K562 (cell line): ENCODE measurements around the gene CALHM3. TPM values are rescaled to one million over a fixed set of nuclear protein-coding genes. Genes with fewer than 3 reads are reported as not detected.
A peak's percentile ranks its signal among the peaks of the same experiment; 100 is the strongest.

Experiments
- ARHGAP35 ChIP-seq: fragments of 450-650 bp; IDR thresholded peaks from 2 replicates; pipeline ENCODE4 v1.6.1; 2018; ENCODE audit not compliant: partially characterized antibody
- ATF7 ChIP-seq: fragments of 450-650 bp; IDR thresholded peaks from 2 replicates; pipeline ENCODE4 v1.7.1; 2014; ENCODE audit warnings: mild to moderate bottlenecking, moderate library complexity
- FOSL1 ChIP-seq: fragments of 200-800 bp; sonication (Bioruptor generic); conservative IDR thresholded peaks from 2 replicates; pipeline ENCODE4 v1.6.1; 2016; ENCODE audit warnings: missing genetic modification characterization, missing compliant biosample characterization
- KLF10 ChIP-seq: fragments of 250-450 bp; sonication (Bioruptor Pico); IDR thresholded peaks from 2 replicates; pipeline ENCODE4 v1.6.1; 2021; ENCODE audit warnings: matching md5 sums
- LCOR ChIP-seq: sonication (generic); formaldehyde crosslinking; IDR thresholded peaks from 2 replicates; pipeline ENCODE4 v1.8.0; 2022; ENCODE audit warnings: mild to moderate bottlenecking, missing genetic modification reagents
- NFRKB ChIP-seq: fragments of 450-650 bp; IDR thresholded peaks from 2 replicates; pipeline ENCODE4 v1.6.1; 2016; ENCODE audit warnings: low read depth
- RFX7 ChIP-seq: fragments of 250-450 bp; sonication (Bioruptor Pico); IDR thresholded peaks from 2 replicates; pipeline ENCODE4 v1.5.1; 2021; ENCODE audit warnings: mild to moderate bottlenecking
- SMARCE1 ChIP-seq: fragments of 450-650 bp; IDR thresholded peaks from 2 replicates; pipeline ENCODE4 v1.7.1; 2016; ENCODE audit warnings: mild to moderate bottlenecking
- STAT5B ChIP-seq: fragments of 250-450 bp; sonication (Bioruptor Pico); IDR thresholded peaks from 2 replicates; pipeline ENCODE4 v1.8.0; 2021; ENCODE audit warnings: mild to moderate bottlenecking, inconsistent platforms
- ZBTB2 ChIP-seq: fragments of 450-650 bp; IDR thresholded peaks from 2 replicates; pipeline ENCODE4 v1.6.1; 2016; ENCODE audit warnings: antibody characterized with exemption
- ZBTB33 ChIP-seq: sonication (generic); formaldehyde crosslinking; IDR thresholded peaks from 2 replicates; pipeline ENCODE4 v1.8.1; 2023; ENCODE audit warnings: mild to moderate bottlenecking, missing genetic modification reagents
- ZBTB34 ChIP-seq: fragments of 250-450 bp; sonication (Bioruptor Pico); IDR thresholded peaks from 2 replicates; pipeline ENCODE4 v1.8.0; 2021; ENCODE audit warnings: mild to moderate bottlenecking, moderate library complexity
- ZFX ChIP-seq: sonication (generic); formaldehyde crosslinking; IDR thresholded peaks from 2 replicates; pipeline ENCODE4 v1.8.0; 2022; ENCODE audit warnings: mild to moderate bottlenecking, missing genetic modification reagents, moderate library complexity
- polyA plus RNA-seq, 8 experiments: library from polyadenylated mRNA; depleted of rRNA in 4 of 8; stranded (reverse) in 5 of 8; unstranded in 3 of 8; fragments of >200 nt; fragmentation: Nextera tagmentation in 2 of 8; fragmentation: Illumina TruSeq in 1 of 8; extraction: Ambion mirVana in 2 of 8; extraction: Trizol in 1 of 8; gene quantifications; 2 replicates each; pipeline versions ENCODE4 v1.2.1 to v1.2.3, GENCODE V29; 2011 to 2014; ENCODE audit warnings: inconsistent platforms in 1 of 8, missing spikeins in 1 of 8
- total RNA-seq, 7 experiments: library from RNA; depleted of rRNA in 6 of 7; stranded (reverse); fragments of >200 nt in 6 of 7; fragmentation: Illumina TruSeq in 2 of 7; extraction: Trizol in 2 of 7; gene quantifications; 2 replicates each; pipeline versions ENCODE4 v1.2.1 to v1.2.3, GENCODE V29; 2011 to 2021; ENCODE audit warnings: low replicate concordance in 1 of 7
- TF ChIP-seq, protein P1 (sequence below): fragments of 200-800 bp; sonication (Bioruptor generic); IDR thresholded peaks from 2 replicates; pipeline ENCODE4 v1.6.1; 2017; ENCODE audit warnings: missing genetic modification characterization, missing compliant biosample characterization
- TF ChIP-seq, protein P2 (sequence below): sonication (generic); formaldehyde crosslinking; IDR thresholded peaks from 2 replicates; pipeline ENCODE4 v1.8.0; 2022; ENCODE audit warnings: mild to moderate bottlenecking, low read depth, missing genetic modification reagents

CALHM3 gene
- total and polyA plus RNA-seq, 9 of the 15 experiments (the other 6 are each of a cell fraction or from before 2014, with no cell fraction given): not detected

GRCh38 chr10:103442031-103442461 is 37.0 kb downstream of the CALHM3 start (continued):
- TF ChIP-seq, protein P1, sequence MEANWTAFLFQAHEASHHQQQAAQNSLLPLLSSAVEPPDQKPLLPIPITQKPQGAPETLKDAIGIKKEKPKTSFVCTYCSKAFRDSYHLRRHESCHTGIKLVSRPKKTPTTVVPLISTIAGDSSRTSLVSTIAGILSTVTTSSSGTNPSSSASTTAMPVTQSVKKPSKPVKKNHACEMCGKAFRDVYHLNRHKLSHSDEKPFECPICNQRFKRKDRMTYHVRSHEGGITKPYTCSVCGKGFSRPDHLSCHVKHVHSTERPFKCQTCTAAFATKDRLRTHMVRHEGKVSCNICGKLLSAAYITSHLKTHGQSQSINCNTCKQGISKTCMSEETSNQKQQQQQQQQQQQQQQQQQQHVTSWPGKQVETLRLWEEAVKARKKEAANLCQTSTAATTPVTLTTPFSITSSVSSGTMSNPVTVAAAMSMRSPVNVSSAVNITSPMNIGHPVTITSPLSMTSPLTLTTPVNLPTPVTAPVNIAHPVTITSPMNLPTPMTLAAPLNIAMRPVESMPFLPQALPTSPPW (CRISPR knock-in tag): peak; percentile 14; the same call in 1 of the 2 replicates
- TF ChIP-seq ZBTB34 (CRISPR knock-in tag) (no peak), ZFX (CRISPR knock-in tag) (no peak), SMARCE1 (no peak), FOSL1 (tag) (peak; percentile 55; the same call in 1 of the 2 replicates), ZBTB33 (CRISPR knock-in tag) (peak; percentile 71; the same call in 1 of the 2 replicates), ZBTB2 (no peak), ATF7 (no peak), LCOR (no peak), KLF10 (CRISPR knock-in tag) (no peak), STAT5B (CRISPR knock-in tag) (no peak), NFRKB (no peak), ARHGAP35 (no peak), RFX7 (CRISPR knock-in tag) (no peak)
- TF ChIP-seq, protein P2, sequence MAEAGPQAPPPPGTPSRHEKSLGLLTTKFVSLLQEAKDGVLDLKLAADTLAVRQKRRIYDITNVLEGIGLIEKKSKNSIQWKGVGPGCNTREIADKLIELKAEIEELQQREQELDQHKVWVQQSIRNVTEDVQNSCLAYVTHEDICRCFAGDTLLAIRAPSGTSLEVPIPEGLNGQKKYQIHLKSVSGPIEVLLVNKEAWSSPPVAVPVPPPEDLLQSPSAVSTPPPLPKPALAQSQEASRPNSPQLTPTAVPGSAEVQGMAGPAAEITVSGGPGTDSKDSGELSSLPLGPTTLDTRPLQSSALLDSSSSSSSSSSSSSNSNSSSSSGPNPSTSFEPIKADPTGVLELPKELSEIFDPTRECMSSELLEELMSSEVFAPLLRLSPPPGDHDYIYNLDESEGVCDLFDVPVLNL (CRISPR knock-in tag): no peak
